GM12878 (cell line): ENCODE data around the gene GAS2L1.

Experiments
- ESRRA ChIP-seq: IDR thresholded peaks from 2 replicates; pipeline ENCODE4 v1.6.1; 2012; ENCODE audit warnings: mild to moderate bottlenecking, low read length, improper control_type of control experiment
- POLR2AphosphoS2 ChIP-seq: IDR thresholded peaks from 2 replicates; pipeline ENCODE4 v1.6.1; 2011; ENCODE audit warnings: low read depth, mild to moderate bottlenecking, low read length, improper control_type of control experiment, moderate library complexity

DNA sequence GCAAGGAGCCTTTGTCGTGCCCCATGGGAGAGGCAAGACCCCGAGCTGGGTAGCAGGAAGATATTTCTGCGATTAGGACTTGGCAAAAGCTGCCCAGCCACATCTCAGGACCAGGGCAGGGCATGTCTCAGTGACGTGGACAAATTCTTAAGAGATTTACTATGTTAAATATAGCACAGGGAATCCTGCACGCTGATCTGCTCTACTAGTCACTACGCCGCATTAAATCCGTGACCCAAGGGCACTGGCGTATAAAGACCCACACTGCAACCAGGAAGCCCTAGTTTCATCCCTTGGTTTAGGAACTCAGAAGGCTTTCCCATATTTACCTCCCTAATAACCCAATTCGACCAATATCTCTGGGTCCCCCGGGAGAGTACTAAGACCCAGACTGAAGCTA, 46.8 kb downstream of the GAS2L1 start:
- TF ChIP-seq POLR2AphosphoS2: no peak
- no peak for TF ChIP-seq ESRRA
